Keratinocyte (primary cell): ENCODE results near the gene ROS1. TPM values are rescaled to one million over a fixed set of nuclear protein-coding genes. Genes with fewer than 3 reads are reported as not detected.
A peak's percentile ranks its signal among the peaks of the same experiment; 100 is the strongest.
"Not testable (repeated sequence)": the region's sequence is repeated elsewhere in the genome, so short reads cannot be mapped to it uniquely, and the experiment has no call there.

Experiments used
- DNase-seq: peaks from one replicate; pipeline ENCODE4 v3.0.0-alpha.2; 2011; ENCODE audit warnings: low read depth, missing footprints, low spot score
- FAIRE-seq: peaks from 2 replicates; lab custom pipeline; 2011; peaks lifted over from hg19 to GRCh38; lab: Jason Lieb, UNC
- H2AFZ ChIP-seq: 2 replicates; pipeline ENCODE4 v1.6.0; 2012; ENCODE audit warnings: low read length, control low read depth, inconsistent platforms; ENCODE audit not compliant: control insufficient read depth
- H3K27ac ChIP-seq: 2 replicates; pipeline ENCODE4 v1.5.1; 2011; ENCODE audit warnings: low read length; ENCODE audit not compliant: control insufficient read depth, insufficient read depth
- H3K27me3 ChIP-seq: 3 replicates; pipeline ENCODE4 v1.6.0; 2011; ENCODE audit warnings: low read length; ENCODE audit not compliant: control insufficient read depth, insufficient read depth; ENCODE audit errors: extremely low read depth
- H3K36me3 ChIP-seq, 2 experiments: 2 replicates in 1 of 2; 3 replicates in 1 of 2; pipeline ENCODE4 v1.5.1; 2011; ENCODE audit warnings: low read length in 2 of 2, mild to moderate bottlenecking in 1 of 2; ENCODE audit not compliant: control insufficient read depth in 2 of 2, insufficient read depth in 2 of 2; ENCODE audit errors: extremely low read depth in 1 of 2
- H3K4me1 ChIP-seq: 3 replicates; pipeline ENCODE4 v1.5.1; 2011; ENCODE audit warnings: low read length; ENCODE audit not compliant: control insufficient read depth, insufficient read depth; ENCODE audit errors: extremely low read depth
- H3K4me2 ChIP-seq: 3 replicates; pipeline ENCODE4 v1.6.0; 2011; ENCODE audit warnings: low read depth, low read length; ENCODE audit not compliant: control insufficient read depth, insufficient read depth; ENCODE audit errors: extremely low read depth
- H3K4me3 ChIP-seq, 3 experiments: fragments of 200-600 bp in 1 of 3; sonication (generic) in 1 of 3; 2 replicates in 2 of 3; 3 replicates in 1 of 3; pipeline ENCODE4 v1.5.1; 2011 to 2016; ENCODE audit warnings: low read length in 3 of 3, mild to moderate bottlenecking in 3 of 3, control low read depth in 2 of 3, inconsistent platforms in 1 of 3, low read depth in 1 of 3, mixed read lengths in 1 of 3, mixed run types in 1 of 3, moderate library complexity in 1 of 3; ENCODE audit not compliant: control insufficient read depth in 2 of 3, insufficient read depth in 2 of 3; ENCODE audit errors: extremely low read depth in 1 of 3
- H3K79me2 ChIP-seq: 2 replicates; pipeline ENCODE4 v1.6.0; 2012; ENCODE audit warnings: low read length; ENCODE audit not compliant: control insufficient read depth, insufficient read depth
- H3K9ac ChIP-seq: 3 replicates; pipeline ENCODE4 v1.6.0; 2011; ENCODE audit warnings: low read length; ENCODE audit not compliant: control insufficient read depth, insufficient read depth; ENCODE audit errors: extremely low read depth
- H3K9me1 ChIP-seq: 3 replicates; pipeline ENCODE4 v1.6.0; 2011; ENCODE audit warnings: low read length; ENCODE audit not compliant: control insufficient read depth, insufficient read depth; ENCODE audit errors: extremely low read depth
- H3K9me3 ChIP-seq: 2 replicates; pipeline ENCODE4 v1.5.1; 2012; ENCODE audit warnings: low read depth, low read length; ENCODE audit not compliant: control insufficient read depth
- H4K20me1 ChIP-seq: 3 replicates; pipeline ENCODE4 v1.6.0; 2011; ENCODE audit warnings: low read length; ENCODE audit not compliant: control insufficient read depth, insufficient read depth; ENCODE audit errors: extremely low read depth
- EZH2 ChIP-seq: IDR thresholded peaks from one replicate; pipeline ENCODE4 v1.6.1; 2012; ENCODE audit warnings: inconsistent platforms, mild to moderate bottlenecking, low read length, moderate library complexity
- dilution Hi-C: fragments of 300-500 bp; cut with MboI; formaldehyde crosslinking; loops from one replicate; pipeline ENCODE4 v1.7.0; 2020; ENCODE audit warnings: low sequenced_read_pairs; ENCODE audit not compliant: extremely low pct_ligation_motif_present
- polyA plus RNA-seq, 5 experiments: library from polyadenylated mRNA; depleted of rRNA in 3 of 5; stranded (reverse) in 3 of 5; stranded (forward) in 1 of 5; unstranded in 1 of 5; fragments of >200 nt; gene quantifications; 1 replicate in 1 of 5; 2 replicates in 3 of 5; 3 replicates in 1 of 5; pipeline versions ENCODE4 v1.2.1 to v1.2.3, GENCODE V29; 2011 to 2012; ENCODE audit warnings: missing spikeins in 2 of 5, low read depth in 1 of 5, low replicate concordance in 1 of 5
- TF ChIP-seq, protein P1 (sequence below), 3 experiments: IDR thresholded peaks in 1 of 3; conservative IDR thresholded peaks in 1 of 3; optimal IDR thresholded peaks in 1 of 3; 2 replicates in 2 of 3; 3 replicates in 1 of 3; pipeline versions ENCODE3 to v1.5.1; 2011; ENCODE audit warnings: low read length in 3 of 3, mild to moderate bottlenecking in 3 of 3, moderate library complexity in 2 of 3, control low read depth in 1 of 3, inconsistent platforms in 1 of 3; ENCODE audit not compliant: insufficient read depth in 2 of 3; ENCODE audit errors: extremely low read depth in 1 of 3

ROS1 gene
- polyA plus RNA-seq, 1 donor (not counting 4 experiments of a cell fraction or from before 2014, with no cell fraction given) = 0.16 TPM

GRCh38 chr6:117263353-117263927 lies 162.3 kb downstream of the ROS1 start:
- no peaks in the 10 kb centered on the region for H3K36me3 ChIP-seq
- no peak for FAIRE-seq
- no peaks in the 10 kb centered on the region for H3K9me1 ChIP-seq
- dilution Hi-C loops = no loop called here
- H4K20me1 ChIP-seq = no peaks in the 10 kb centered on the region
- no peaks in the 10 kb centered on the region for H3K9me3 ChIP-seq
- H3K4me1 ChIP-seq = peaks cover 11% of the 10 kb centered on the region
- H3K27me3 ChIP-seq = peaks cover 74% of the 10 kb centered on the region
- H2AFZ ChIP-seq = no peak overlapping the region
- no peak overlapping the region for H3K4me3 ChIP-seq
- TF ChIP-seq EZH2 = no peak
- H3K4me2 ChIP-seq = no peak overlapping the region
- H3K79me2 ChIP-seq = no peaks in the 10 kb centered on the region
- no peak overlapping the region for H3K9ac ChIP-seq
- H3K27ac ChIP-seq = no peak overlapping the region
- DNase-seq = no peak

- H3K27me3 ChIP-seq = peaks cover 67% of the 10 kb centered on the region
- H3K79me2 ChIP-seq = no peaks in the 10 kb centered on the region
- no peak overlapping the region for H3K27ac ChIP-seq
- no peak for FAIRE-seq
- H3K9ac ChIP-seq = no peak overlapping the region
- no peaks in the 10 kb centered on the region for H4K20me1 ChIP-seq
- no peak for DNase-seq
- H3K9me3 ChIP-seq = no peaks in the 10 kb centered on the region
- H3K36me3 ChIP-seq = no peaks in the 10 kb centered on the region
- no peak overlapping the region for H3K4me3 ChIP-seq
- no peak overlapping the region for H2AFZ ChIP-seq
- dilution Hi-C loops = no loop called here
- peak; percentile 1 for TF ChIP-seq EZH2
- TF ChIP-seq, protein P1, sequence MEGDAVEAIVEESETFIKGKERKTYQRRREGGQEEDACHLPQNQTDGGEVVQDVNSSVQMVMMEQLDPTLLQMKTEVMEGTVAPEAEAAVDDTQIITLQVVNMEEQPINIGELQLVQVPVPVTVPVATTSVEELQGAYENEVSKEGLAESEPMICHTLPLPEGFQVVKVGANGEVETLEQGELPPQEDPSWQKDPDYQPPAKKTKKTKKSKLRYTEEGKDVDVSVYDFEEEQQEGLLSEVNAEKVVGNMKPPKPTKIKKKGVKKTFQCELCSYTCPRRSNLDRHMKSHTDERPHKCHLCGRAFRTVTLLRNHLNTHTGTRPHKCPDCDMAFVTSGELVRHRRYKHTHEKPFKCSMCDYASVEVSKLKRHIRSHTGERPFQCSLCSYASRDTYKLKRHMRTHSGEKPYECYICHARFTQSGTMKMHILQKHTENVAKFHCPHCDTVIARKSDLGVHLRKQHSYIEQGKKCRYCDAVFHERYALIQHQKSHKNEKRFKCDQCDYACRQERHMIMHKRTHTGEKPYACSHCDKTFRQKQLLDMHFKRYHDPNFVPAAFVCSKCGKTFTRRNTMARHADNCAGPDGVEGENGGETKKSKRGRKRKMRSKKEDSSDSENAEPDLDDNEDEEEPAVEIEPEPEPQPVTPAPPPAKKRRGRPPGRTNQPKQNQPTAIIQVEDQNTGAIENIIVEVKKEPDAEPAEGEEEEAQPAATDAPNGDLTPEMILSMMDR (optimal IDR thresholded peaks at IDR 0.05 in 1 of 3, IDR thresholded peaks at IDR 0.05 in 1 of 3, conservative IDR thresholded peaks at IDR 0.05 in 1 of 3; ENCODE audit: extremely low read depth in 1 of 3, insufficient read depth in 2 of 3, low read length in 3 of 3) = no peak
- no peak overlapping the region for H3K4me2 ChIP-seq
- H3K9me1 ChIP-seq = no peaks in the 10 kb centered on the region
- peaks cover 11% of the 10 kb centered on the region for H3K4me1 ChIP-seq
These were observed 162.9 kb downstream of the ROS1 start for GRCh38 chr6:117262799-117263198.

- no peak for DNase-seq
- Histone ChIP-seq H3K27me3 (peaks cover 3% of the 10 kb centered on the region), H3K79me2 (no peaks in the 10 kb centered on the region), H3K4me2 (no peak overlapping the region), H3K4me1 (no peaks in the 10 kb centered on the region), H3K9me1 (no peaks in the 10 kb centered on the region), H3K36me3 (no peaks in the 10 kb centered on the region), H2AFZ (no peak overlapping the region), H3K9me3 (no peaks in the 10 kb centered on the region), H3K9ac (no peak overlapping the region), H4K20me1 (no peaks in the 10 kb centered on the region), H3K27ac (no peak overlapping the region), H3K4me3 (no peak overlapping the region)
- FAIRE-seq = no peak
- dilution Hi-C loops = no loop called here
- TF ChIP-seq, protein P1 (optimal IDR thresholded peaks at IDR 0.05 in 1 of 3, IDR thresholded peaks at IDR 0.05 in 1 of 3, conservative IDR thresholded peaks at IDR 0.05 in 1 of 3; ENCODE audit: extremely low read depth in 1 of 3, insufficient read depth in 2 of 3, low read length in 3 of 3) = no peak
These were observed 172.0 kb downstream of the ROS1 start for GRCh38 chr6:117253785-117254184.

DNA sequence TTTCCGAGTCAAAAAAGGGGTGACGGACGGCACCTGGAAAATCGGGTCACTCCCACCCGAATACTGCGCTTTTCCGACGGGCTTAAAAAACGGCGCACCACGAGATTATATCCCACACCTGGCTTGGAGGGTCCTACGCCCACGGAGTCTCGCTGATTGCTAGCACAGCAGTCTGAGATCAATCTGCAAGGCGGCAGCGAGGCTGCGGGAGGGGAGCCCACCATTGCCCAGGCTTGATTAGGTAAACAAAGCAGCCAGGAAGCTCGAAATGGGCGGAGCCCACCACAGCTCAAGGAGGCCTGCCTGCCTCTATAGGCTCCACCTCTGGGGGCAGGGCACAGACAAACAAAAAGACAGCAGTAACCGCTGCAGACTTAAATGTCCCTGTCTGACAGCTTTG lies 180.8 kb downstream of the ROS1 start:
- H3K4me3 ChIP-seq, H3K4me1 ChIP-seq, H3K9ac ChIP-seq, H3K27ac ChIP-seq, H3K4me2 ChIP-seq, H3K79me2 ChIP-seq, dilution Hi-C loops, H2AFZ ChIP-seq, H3K36me3 ChIP-seq, H3K9me1 ChIP-seq, DNase-seq, H3K9me3 ChIP-seq, FAIRE-seq, H4K20me1 ChIP-seq, H3K27me3 ChIP-seq: not testable (repeated sequence)
